ENCODE results near the gene KRTAP12-3. TPM values are rescaled to one million over a fixed set of nuclear protein-coding genes. Genes with fewer than 3 reads are reported as not detected.
"Not testable (repeated sequence)": the region's sequence is repeated elsewhere in the genome, so short reads cannot be mapped to it uniquely, and the experiment has no call there.

The KRTAP12-3 gene
- total and polyA plus RNA-seq, 10 donors = not detected

DNA sequence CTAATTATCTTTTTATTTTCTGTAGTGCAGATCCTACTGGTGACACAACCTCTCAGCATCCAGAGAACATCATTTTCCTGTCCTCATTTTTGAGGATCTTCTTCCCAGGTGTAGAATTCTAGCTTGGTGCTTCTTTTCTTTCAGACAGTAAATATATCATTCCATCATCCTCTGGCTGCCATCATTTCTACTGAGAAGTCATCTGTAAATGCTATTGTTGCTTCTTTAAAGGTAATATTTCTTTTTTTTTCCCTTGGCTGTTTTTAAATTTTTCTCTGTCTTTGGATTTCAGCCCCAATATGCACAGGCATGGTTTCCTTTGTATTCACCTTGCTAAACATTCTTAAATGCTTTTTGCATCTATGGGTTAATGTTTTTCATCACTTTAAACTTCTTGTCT, 34.2 kb upstream of the KRTAP12-3 start:
- Histone ChIP-seq H3K9me3 (peaks cover 5 to 63% (median 48%) of the 10 kb centered on the region in 8 donors), H3K4me1 (peaks cover 0 to 26% (median 7%) of the 10 kb centered on the region in 6 donors), H3K27ac (no peak overlapping the region), H3K36me3 (no peaks in the 10 kb centered on the region), H3K4me3 (no peak overlapping the region), H3K27me3 (replicated peaks in 1 of 7) (peaks cover 0 to 25% (median 0%) of the 10 kb centered on the region in 7 donors)
- DNase-seq = no peak
- TF ChIP-seq POLR2A (IDR thresholded peaks at IDR 0.05) (no peak), POLR2AphosphoS5 (IDR thresholded peaks at IDR 0.05) (no peak)
- TF ChIP-seq, protein P1, sequence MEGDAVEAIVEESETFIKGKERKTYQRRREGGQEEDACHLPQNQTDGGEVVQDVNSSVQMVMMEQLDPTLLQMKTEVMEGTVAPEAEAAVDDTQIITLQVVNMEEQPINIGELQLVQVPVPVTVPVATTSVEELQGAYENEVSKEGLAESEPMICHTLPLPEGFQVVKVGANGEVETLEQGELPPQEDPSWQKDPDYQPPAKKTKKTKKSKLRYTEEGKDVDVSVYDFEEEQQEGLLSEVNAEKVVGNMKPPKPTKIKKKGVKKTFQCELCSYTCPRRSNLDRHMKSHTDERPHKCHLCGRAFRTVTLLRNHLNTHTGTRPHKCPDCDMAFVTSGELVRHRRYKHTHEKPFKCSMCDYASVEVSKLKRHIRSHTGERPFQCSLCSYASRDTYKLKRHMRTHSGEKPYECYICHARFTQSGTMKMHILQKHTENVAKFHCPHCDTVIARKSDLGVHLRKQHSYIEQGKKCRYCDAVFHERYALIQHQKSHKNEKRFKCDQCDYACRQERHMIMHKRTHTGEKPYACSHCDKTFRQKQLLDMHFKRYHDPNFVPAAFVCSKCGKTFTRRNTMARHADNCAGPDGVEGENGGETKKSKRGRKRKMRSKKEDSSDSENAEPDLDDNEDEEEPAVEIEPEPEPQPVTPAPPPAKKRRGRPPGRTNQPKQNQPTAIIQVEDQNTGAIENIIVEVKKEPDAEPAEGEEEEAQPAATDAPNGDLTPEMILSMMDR (IDR thresholded peaks at IDR 0.05 in 8 of 11, conservative IDR thresholded peaks at IDR 0.05 in 3 of 11) = no peak
- intact Hi-C loops (cut with DNase I; ENCODE audit: low total_unique reads) = no loop called here

DNA sequence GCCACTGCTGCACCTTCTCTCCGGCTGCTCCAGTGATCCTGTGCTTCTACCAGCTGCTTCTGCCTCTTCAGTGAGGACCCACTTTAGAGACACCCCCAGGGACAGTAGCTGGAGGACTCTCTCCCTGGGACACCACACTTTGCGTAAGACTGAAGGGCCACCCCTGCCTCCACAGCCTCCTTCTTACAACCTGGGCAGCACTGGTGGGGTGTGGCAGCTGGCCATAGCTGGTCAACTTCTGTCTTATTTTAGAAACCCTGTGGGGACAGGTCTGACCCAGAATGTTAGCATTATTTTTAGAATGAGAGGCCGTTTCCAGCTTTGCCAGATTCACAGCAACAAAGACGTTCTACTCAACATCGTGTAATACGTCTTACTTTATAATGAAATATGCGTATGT, 32.0 kb upstream of the KRTAP12-3 start:
- peaks cover 5 to 64% (median 44%) of the 10 kb centered on the region in 8 donors for H3K9me3 ChIP-seq
- no peak overlapping the region for H3K27ac ChIP-seq
- intact Hi-C loops (cut with DNase I; ENCODE audit: low total_unique reads) = no loop called here
- DNase-seq = no peak
- peaks cover 0 to 17% (median 4%) of the 10 kb centered on the region in 6 donors for H3K4me1 ChIP-seq
- TF ChIP-seq POLR2AphosphoS5 (IDR thresholded peaks at IDR 0.05) (no peak), POLR2A (IDR thresholded peaks at IDR 0.05) (no peak)
- TF ChIP-seq, protein P1 (IDR thresholded peaks at IDR 0.05 in 8 of 11, conservative IDR thresholded peaks at IDR 0.05 in 3 of 11) = no peak
- WGBS, 5 donors = 87 to 93% (median 88%) methylated on average over 6 to 7 of the region's 7 CpGs
- no peaks in the 10 kb centered on the region for H3K36me3 ChIP-seq
- H3K27me3 ChIP-seq (replicated peaks in 1 of 7) = peaks cover 0 to 31% (median 0%) of the 10 kb centered on the region in 7 donors
- no peak overlapping the region for H3K4me3 ChIP-seq

DNA sequence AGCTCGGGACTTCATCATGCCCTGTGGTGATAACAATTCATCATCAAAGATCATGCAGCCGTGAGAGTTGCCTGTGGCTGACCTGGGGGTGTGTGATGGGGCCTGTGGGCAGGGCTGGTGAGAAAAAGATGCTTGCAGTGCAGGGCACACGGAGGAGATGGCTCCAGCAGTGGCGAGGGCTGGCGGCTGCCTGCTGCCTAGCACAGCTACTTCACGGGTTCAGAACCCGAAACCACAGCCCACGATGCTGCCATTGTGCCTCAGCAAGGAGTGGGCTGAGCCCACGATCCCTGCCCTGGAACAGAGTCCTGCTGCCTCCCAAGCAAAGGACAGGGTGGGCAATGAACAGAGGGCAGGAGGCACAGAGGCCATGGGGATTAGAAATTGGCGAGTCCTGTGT, 31.5 kb upstream of the KRTAP12-3 start:
- no peak overlapping the region for H3K4me3 ChIP-seq
- H3K27me3 ChIP-seq (replicated peaks in 1 of 7) = peaks cover 0 to 31% (median 0%) of the 10 kb centered on the region in 7 donors
- no peaks in the 10 kb centered on the region for H3K36me3 ChIP-seq
- no peak overlapping the region for H3K27ac ChIP-seq
- TF ChIP-seq POLR2AphosphoS5 (IDR thresholded peaks at IDR 0.05) (peak in 1 of 3 donors; percentile 21), POLR2A (IDR thresholded peaks at IDR 0.05) (no peak)
- TF ChIP-seq, protein P1 (IDR thresholded peaks at IDR 0.05 in 8 of 11, conservative IDR thresholded peaks at IDR 0.05 in 3 of 11) = no peak
- peak; percentile 73 for DNase-seq
- intact Hi-C loops (cut with DNase I; ENCODE audit: low total_unique reads) = no loop called here
- 64 to 71% (median 67%) methylated on average over 7 to 10 of the region's 10 CpGs for WGBS, 5 donors
- H3K9me3 ChIP-seq = peaks cover 5 to 64% (median 48%) of the 10 kb centered on the region in 8 donors
- peaks cover 0 to 17% (median 4%) of the 10 kb centered on the region in 6 donors for H3K4me1 ChIP-seq

- Histone ChIP-seq H3K4me3 (no peak within 1 kb of the TSS), H3K27me3 (replicated peaks in 1 of 7) (peaks cover 0 to 31% (median 0%) of the 10 kb centered on the region in 7 donors), H3K4me1 (peaks cover 0 to 17% (median 4%) of the 10 kb centered on the region in 6 donors), H3K36me3 (no peaks in the 10 kb centered on the region), H3K9me3 (peaks cover 5 to 64% (median 52%) of the 10 kb centered on the region in 8 donors), H3K27ac (no peak within 1 kb of the TSS)
- WGBS, 5 donors = 48 to 55% (median 49%) methylated on average over 5 to 7 of the region's 7 CpGs
- intact Hi-C loops (cut with DNase I; ENCODE audit: low total_unique reads) = no loop called here
- peak; percentile 35 for DNase-seq
- TF ChIP-seq, protein P1 (IDR thresholded peaks at IDR 0.05 in 8 of 11, conservative IDR thresholded peaks at IDR 0.05 in 3 of 11) = no peak
- no peak for TF ChIP-seq POLR2A (IDR thresholded peaks at IDR 0.05)
- no peak for TF ChIP-seq POLR2AphosphoS5 (IDR thresholded peaks at IDR 0.05)
Observed at GRCh38 chr21:44626673-44627143, 31.0 kb upstream of the KRTAP12-3 start, which contains the start of gene KRTAP10-9. TSS of gene KRTAP10-9 (plus strand) at chr21:44627093. CDS start at chr21:44627172, 79 bp downstream.

- intact Hi-C loops (cut with DNase I; ENCODE audit: low total_unique reads) = not testable (repeated sequence)
- 80 to 88% (median 83%) methylated on average over 13 to 20 of the region's 20 CpGs for WGBS, 5 donors
- DNase-seq = peak; percentile 46
Observed at GRCh38 chr21:44627181-44627822, 30.4 kb upstream of the KRTAP12-3 start.

GRCh38 chr21:44627831-44628233, 29.9 kb upstream of the KRTAP12-3 start:
- H3K36me3 ChIP-seq, DNase-seq: not testable (repeated sequence)

More at GRCh38 chr21:44627181-44627822, 30.4 kb upstream of the KRTAP12-3 start:
- not testable (repeated sequence) for H3K4me3 ChIP-seq, H3K36me3 ChIP-seq, H3K27ac ChIP-seq
- H3K4me1 ChIP-seq = peaks cover 0 to 17% (median 4%) of the 10 kb centered on the region in 6 donors
- H3K9me3 ChIP-seq = peaks cover 8 to 64% (median 53%) of the 10 kb centered on the region in 8 donors
- peaks cover 0 to 31% (median 0%) of the 10 kb centered on the region in 7 donors for H3K27me3 ChIP-seq (replicated peaks in 1 of 7)

More at GRCh38 chr21:44627831-44628233, 29.9 kb upstream of the KRTAP12-3 start:
- Histone ChIP-seq H3K4me1 (peaks cover 0 to 17% (median 4%) of the 10 kb centered on the region in 6 donors), H3K27me3 (replicated peaks in 1 of 7) (peaks cover 0 to 31% (median 0%) of the 10 kb centered on the region in 7 donors), H3K9me3 (peaks cover 10 to 64% (median 53%) of the 10 kb centered on the region in 8 donors)
- H3K27ac ChIP-seq; H3K4me3 ChIP-seq; intact Hi-C loops (cut with DNase I; ENCODE audit: low total_unique reads): not testable (repeated sequence)
- WGBS, 5 donors = 64 to 78% (median 67%) methylated on average over 10 to 15 of the region's 15 CpGs
